Fibroblast of skin of left biceps (primary cell): Measurements from ENCODE around the gene RTN1.

ENCODE experiments used
- DNase-seq, 2 experiments: peaks; one replicate each; pipeline ENCODE4 v3.0.0-alpha.2; 2013; ENCODE audit warnings: low read depth in 2 of 2

RTN1 gene

GRCh38 chr14:59803052-59803540, 67.5 kb downstream of the RTN1 start:
- no peak for DNase-seq

- no peak for DNase-seq
Measured at GRCh38 chr14:59788176-59788575, 82.4 kb downstream of the RTN1 start.

- no peak for DNase-seq
Measured at GRCh38 chr14:59787045-59787674, 83.4 kb downstream of the RTN1 start.

- no peak for DNase-seq
Measured at GRCh38 chr14:59785629-59786028, 84.9 kb downstream of the RTN1 start.

- no peak for DNase-seq
Measured at GRCh38 chr14:59782760-59783159, 87.8 kb downstream of the RTN1 start.

- no peak for DNase-seq
Measured at GRCh38 chr14:59777006-59777579, 93.5 kb downstream of the RTN1 start.

GRCh38 chr14:59776468-59776867, 94.1 kb downstream of the RTN1 start:
- no peak for DNase-seq

GRCh38 chr14:59772233-59772632, 98.3 kb downstream of the RTN1 start:
- DNase-seq = no peak

- DNase-seq = peak; percentile 34 to 41
Measured at GRCh38 chr14:59771577-59771976, 99.0 kb downstream of the RTN1 start.

GRCh38 chr14:59769586-59769985, 101.0 kb downstream of the RTN1 start:
- no peak for DNase-seq

- DNase-seq = peak in 1 of 2 experiments; percentile 33
Measured at GRCh38 chr14:59768855-59769375, 101.7 kb downstream of the RTN1 start.

- no peak for DNase-seq
Measured at GRCh38 chr14:59761851-59762250, 108.7 kb downstream of the RTN1 start.

GRCh38 chr14:59755409-59756135, 115.0 kb downstream of the RTN1 start:
- no peak for DNase-seq

- peak in 1 of 2 experiments; percentile 9 for DNase-seq
Measured at GRCh38 chr14:59754256-59754655, 116.3 kb downstream of the RTN1 start.

- DNase-seq = no peak
Measured at GRCh38 chr14:59753512-59753911, 117.1 kb downstream of the RTN1 start.

- DNase-seq = no peak
Measured at GRCh38 chr14:59751578-59751977, 119.0 kb downstream of the RTN1 start.

GRCh38 chr14:59739794-59740193, 130.8 kb downstream of the RTN1 start:
- no peak for DNase-seq

GRCh38 chr14:59728304-59728703, 142.3 kb downstream of the RTN1 start:
- no peak for DNase-seq

GRCh38 chr14:59727073-59727661, 143.4 kb downstream of the RTN1 start:
- DNase-seq = no peak

GRCh38 chr14:59711080-59711479, 159.5 kb downstream of the RTN1 start:
- no peak for DNase-seq

- no peak for DNase-seq
Measured at GRCh38 chr14:59707778-59708561, 162.6 kb downstream of the RTN1 start.

GRCh38 chr14:59705866-59706265, 164.7 kb downstream of the RTN1 start:
- no peak for DNase-seq
